PC-9 (cell line): Measurements from ENCODE around the gene TRIP10. TPM values are rescaled to one million over a fixed set of nuclear protein-coding genes. Genes with fewer than 3 reads are reported as not detected.

ENCODE experiments used
- BruUV-seq: library from RNA; stranded (reverse); fragments of 400-500 nt; replicated peaks from 2 replicates; lab custom pipeline; 2021; lab: Mats Ljungman, UMichigan
- CTCF ChIA-PET: fragments of 300-600 bp; sonication (Branson Sonifier 250); formaldehyde crosslinking; loops from one replicate; lab custom pipeline; 2022; ENCODE audit warnings: antibody characterized with exemption; lab: Charles Lee
- POLR2A ChIA-PET: fragments of 300-600 bp; sonication (Branson Sonifier 250); formaldehyde crosslinking; loops from one replicate; lab custom pipeline; 2022; ENCODE audit warnings: antibody characterized with exemption; ENCODE audit not compliant: unreplicated experiment; lab: Charles Lee
- DNase-seq, 2 experiments: peaks; one replicate each; pipeline versions ENCODE4 v3.0.0 to v3.0.0-alpha.2; 2015 to 2022; ENCODE audit warnings: mixed read lengths in 1 of 2
- H2AFZ ChIP-seq: fragments of 200-600 bp; sonication (generic); 2 replicates; pipeline ENCODE4 v1.8.1; 2017; ENCODE audit warnings: antibody characterized with exemption
- H3F3A ChIP-seq: fragments of 200-600 bp; sonication (generic); 2 replicates; pipeline ENCODE4 v1.8.1; 2017; ENCODE audit warnings: antibody characterized with exemption, mild to moderate bottlenecking, low read depth; ENCODE audit not compliant: insufficient read depth
- H3K27ac ChIP-seq: fragments of 200-600 bp; sonication (generic); 2 replicates; pipeline ENCODE4 v1.6.1; 2016; ENCODE audit warnings: mixed run types
- H3K27me3 ChIP-seq: fragments of 200-600 bp; sonication (generic); 2 replicates; pipeline ENCODE4 v1.6.1; 2016; ENCODE audit warnings: low read depth, mixed run types; ENCODE audit not compliant: insufficient read depth
- H3K36me3 ChIP-seq: fragments of 200-600 bp; sonication (generic); 2 replicates; pipeline ENCODE4 v1.6.1; 2016; ENCODE audit warnings: low read depth, mixed run types
- H3K4me1 ChIP-seq: fragments of 200-600 bp; sonication (generic); replicated peaks from 2 replicates; pipeline ENCODE4 v1.6.1; 2016; ENCODE audit warnings: mixed run types; ENCODE audit not compliant: insufficient read depth
- H3K4me2 ChIP-seq: fragments of 200-600 bp; sonication (generic); 2 replicates; pipeline ENCODE4 v1.6.1; 2017; ENCODE audit warnings: mixed run types
- H3K4me3 ChIP-seq: fragments of 200-600 bp; sonication (generic); 2 replicates; pipeline ENCODE4 v1.6.1; 2016; ENCODE audit warnings: mixed run types
- H3K79me2 ChIP-seq: fragments of 200-600 bp; sonication (generic); 2 replicates; pipeline ENCODE4 v1.6.1; 2017; ENCODE audit warnings: low read depth, mixed run types
- H3K9me2 ChIP-seq: fragments of 200-600 bp; sonication (generic); 2 replicates; pipeline ENCODE4 v1.8.1; 2017; ENCODE audit warnings: mild to moderate bottlenecking; ENCODE audit not compliant: insufficient read depth
- H3K9me3 ChIP-seq: fragments of 200-600 bp; sonication (generic); 2 replicates; pipeline ENCODE4 v1.8.1; 2016; ENCODE audit warnings: low read depth; ENCODE audit not compliant: insufficient read depth
- H4K20me1 ChIP-seq: fragments of 200-600 bp; sonication (generic); 2 replicates; pipeline ENCODE4 v1.8.1; 2017; ENCODE audit not compliant: insufficient read depth
- EZH2 ChIP-seq: fragments of 200-600 bp; sonication (generic); IDR thresholded peaks from 2 replicates; pipeline ENCODE4 v1.8.0; 2017; ENCODE audit warnings: antibody characterized with exemption, low read depth
- intact Hi-C: fragments of 100-400 bp; cut with micrococcal nuclease; formaldehyde crosslinking; loops from one replicate; pipeline ENCODE4 v1.10.0; 2022; ENCODE audit not compliant: unreplicated experiment
- total RNA-seq: library from RNA; stranded (reverse); gene quantifications from 2 replicates; pipeline ENCODE4 v1.2.3, GENCODE V29; 2021
- TF ChIP-seq, protein P1 (sequence below): fragments of 200-600 bp; sonication (generic); conservative IDR thresholded peaks from 2 replicates; pipeline ENCODE4 v1.6.1; 2017; ENCODE audit warnings: mixed run types, antibody characterized with exemption, mild to moderate bottlenecking, moderate library complexity

TRIP10 gene
- total RNA-seq, 1 experiment from 2014 or later, result 84.3 TPM

DNA sequence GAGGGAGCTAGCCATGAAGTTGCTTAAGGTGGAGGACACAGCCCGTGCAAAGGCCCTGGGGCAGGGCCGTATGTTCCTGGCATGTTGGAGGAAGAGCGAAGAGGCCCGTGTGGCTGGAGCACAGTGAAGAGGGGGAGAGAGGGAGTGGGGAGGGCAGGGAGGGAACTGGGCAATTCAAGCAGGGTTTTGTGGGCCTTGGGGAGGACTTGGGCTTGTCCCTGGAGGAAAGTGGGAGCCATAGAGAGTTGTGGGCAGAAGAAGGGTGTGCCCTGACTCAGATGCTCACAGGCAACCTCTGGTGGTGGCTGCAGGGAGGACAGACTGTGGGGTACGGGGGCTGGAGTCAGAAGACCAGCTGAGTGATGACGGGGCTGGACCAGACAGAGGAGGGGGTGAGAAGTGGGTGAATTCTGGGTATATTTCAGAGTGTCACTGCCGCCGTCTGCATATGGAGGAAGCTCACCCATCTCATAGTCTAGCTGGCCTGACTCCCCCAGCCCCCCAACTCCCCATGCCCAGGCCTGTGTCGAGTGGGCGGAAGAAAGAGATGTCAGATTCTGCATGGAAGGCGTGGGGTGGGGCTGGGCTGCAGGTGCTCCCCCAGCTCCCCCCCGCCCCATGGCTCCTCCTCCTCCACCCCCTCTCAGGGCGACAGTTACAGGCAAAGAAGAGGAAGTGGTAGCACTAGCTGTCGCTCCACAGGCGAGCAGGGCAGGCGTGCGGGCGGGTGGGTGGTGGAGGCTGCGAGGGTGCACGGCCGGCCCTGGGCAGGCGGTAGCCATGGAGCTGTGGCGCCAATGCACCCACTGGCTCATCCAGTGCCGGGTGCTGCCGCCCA is 32.8 kb downstream of the TRIP10 start, which contains the start of gene VAV1:
TSS of gene VAV1 (plus strand) at position 681 of the 838 bp plus-strand sequence. CDS start at position 781, 100 bp downstream.
- Histone ChIP-seq H4K20me1 (no peaks in the 10 kb centered on the region), H3F3A (peaks cover 12% of the 10 kb centered on the region; the same call in 1 of the 2 replicates), H3K4me3 (no peak within 1 kb of the TSS), H3K36me3 (no peaks in the 10 kb centered on the region), H3K4me2 (no peak within 1 kb of the TSS), H3K4me1 (no peaks in the 10 kb centered on the region), H3K9me2 (no peaks in the 10 kb centered on the region), H3K27me3 (no peaks in the 10 kb centered on the region), H2AFZ (no peak within 1 kb of the TSS), H3K27ac (no peak within 1 kb of the TSS), H3K9me3 (no peaks in the 10 kb centered on the region), H3K79me2 (no peaks in the 10 kb centered on the region)
- ChIA-PET POLR2A (no interaction called here), CTCF (interaction anchor here (0.7 kb wide), 1 partner anchor 28 kb away, joined by 3 read pairs; no protein-coding TSS in a partner anchor)
- no peak for DNase-seq
- BruUV-seq, result no TSS peak
- TF ChIP-seq EZH2, result no peak
- TF ChIP-seq, protein P1, sequence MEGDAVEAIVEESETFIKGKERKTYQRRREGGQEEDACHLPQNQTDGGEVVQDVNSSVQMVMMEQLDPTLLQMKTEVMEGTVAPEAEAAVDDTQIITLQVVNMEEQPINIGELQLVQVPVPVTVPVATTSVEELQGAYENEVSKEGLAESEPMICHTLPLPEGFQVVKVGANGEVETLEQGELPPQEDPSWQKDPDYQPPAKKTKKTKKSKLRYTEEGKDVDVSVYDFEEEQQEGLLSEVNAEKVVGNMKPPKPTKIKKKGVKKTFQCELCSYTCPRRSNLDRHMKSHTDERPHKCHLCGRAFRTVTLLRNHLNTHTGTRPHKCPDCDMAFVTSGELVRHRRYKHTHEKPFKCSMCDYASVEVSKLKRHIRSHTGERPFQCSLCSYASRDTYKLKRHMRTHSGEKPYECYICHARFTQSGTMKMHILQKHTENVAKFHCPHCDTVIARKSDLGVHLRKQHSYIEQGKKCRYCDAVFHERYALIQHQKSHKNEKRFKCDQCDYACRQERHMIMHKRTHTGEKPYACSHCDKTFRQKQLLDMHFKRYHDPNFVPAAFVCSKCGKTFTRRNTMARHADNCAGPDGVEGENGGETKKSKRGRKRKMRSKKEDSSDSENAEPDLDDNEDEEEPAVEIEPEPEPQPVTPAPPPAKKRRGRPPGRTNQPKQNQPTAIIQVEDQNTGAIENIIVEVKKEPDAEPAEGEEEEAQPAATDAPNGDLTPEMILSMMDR, result no peak
- intact Hi-C loops, result no loop called here

GRCh38 chr19:6772866-6773322 is 33.4 kb downstream of the TRIP10 start:
- no peaks in the 10 kb centered on the region for H4K20me1 ChIP-seq
- TF ChIP-seq, protein P1, result no peak
- TF ChIP-seq EZH2, result no peak
- no peak overlapping the region for H3K27ac ChIP-seq
- POLR2A ChIA-PET, result interaction anchor here (0.6 kb wide), 1 partner anchor 76 kb away, joined by 9 read pairs; no protein-coding TSS in a partner anchor
- no peaks in the 10 kb centered on the region for H3K9me2 ChIP-seq
- no peak overlapping the region for H2AFZ ChIP-seq
- H3K36me3 ChIP-seq, result no peaks in the 10 kb centered on the region
- intact Hi-C loops, result no loop called here
- H3K4me2 ChIP-seq, result no peak overlapping the region
- no TSS peak for BruUV-seq
- DNase-seq, result no peak
- H3K9me3 ChIP-seq, result no peaks in the 10 kb centered on the region
- CTCF ChIA-PET, result interaction anchor here (0.7 kb wide), 1 partner anchor 28 kb away, joined by 3 read pairs; no protein-coding TSS in a partner anchor
- no peaks in the 10 kb centered on the region for H3K79me2 ChIP-seq
- H3K4me3 ChIP-seq, result no peak overlapping the region
- peaks cover 12% of the 10 kb centered on the region; the same call in 1 of the 2 replicates for H3F3A ChIP-seq
- no peaks in the 10 kb centered on the region for H3K27me3 ChIP-seq
- H3K4me1 ChIP-seq, result no peaks in the 10 kb centered on the region

- ChIA-PET CTCF (no interaction called here), POLR2A (interaction anchor here (0.6 kb wide), 1 partner anchor 76 kb away, joined by 9 read pairs; no protein-coding TSS in a partner anchor)
- H3F3A ChIP-seq, result peaks cover 7% of the 10 kb centered on the region; the same call in 1 of the 2 replicates
- intact Hi-C loops, result no loop called here
- TF ChIP-seq, protein P1, result no peak
- no peak for TF ChIP-seq EZH2
- no peak overlapping the region for H3K27ac ChIP-seq
- no peaks in the 10 kb centered on the region for H4K20me1 ChIP-seq
- no peak for DNase-seq
- H3K79me2 ChIP-seq, result no peaks in the 10 kb centered on the region
- H3K27me3 ChIP-seq, result no peaks in the 10 kb centered on the region
- H3K4me2 ChIP-seq, result no peak overlapping the region
- H3K4me1 ChIP-seq, result no peaks in the 10 kb centered on the region
- no peak overlapping the region for H3K4me3 ChIP-seq
- H3K36me3 ChIP-seq, result no peaks in the 10 kb centered on the region
- H3K9me2 ChIP-seq, result no peaks in the 10 kb centered on the region
- BruUV-seq, result no TSS peak
- no peaks in the 10 kb centered on the region for H3K9me3 ChIP-seq
- H2AFZ ChIP-seq, result no peak overlapping the region
Measured at GRCh38 chr19:6773323-6773931, 33.9 kb downstream of the TRIP10 start.
